ENCODE measurements around the gene GLTPD2. TPM values are rescaled to one million over a fixed set of nuclear protein-coding genes. Genes with fewer than 3 reads are reported as not detected.

GLTPD2 gene
- total RNA-seq, 1 experiment from 2014 or later: not detected

- H3K79me1 ChIP-seq (ENCODE audit: insufficient read depth, low read depth, low read length, poor library complexity, severe bottlenecking): no peaks in the 10 kb centered on the region
- H3K4me3 Mint-ChIP-seq: no peak overlapping the region; a peak in 1 of 5 replicates
- DNase-seq: no peak
- H3K27ac ChIP-seq (ENCODE audit: insufficient read length, low read depth, low read length): no peak overlapping the region
- H3K9ac ChIP-seq (ENCODE audit: extremely low read depth, insufficient read length, low read length): no peak overlapping the region
- H4K5ac ChIP-seq (ENCODE audit: insufficient read length, low read depth, low read length): no peak overlapping the region
- no peaks in the 10 kb centered on the region for H3K9me3 ChIP-seq (ENCODE audit: control insufficient read depth, low read depth, low read length)
- no peak overlapping the region; a peak in 1 of 7 replicates for H3K27ac Mint-ChIP-seq
- H3K4me2 ChIP-seq (ENCODE audit: insufficient read depth, insufficient read length, low read length): no peak overlapping the region
- no peaks in the 10 kb centered on the region for H3K9me3 Mint-ChIP-seq
- peaks cover 11% of the 10 kb centered on the region for H3K23me2 ChIP-seq (ENCODE audit: insufficient read length, low read depth, low read length, poor library complexity, severe bottlenecking)
- H3K23ac ChIP-seq (ENCODE audit: insufficient read length, low read depth, low read length): no peak overlapping the region
- no peak overlapping the region for H2AK5ac ChIP-seq (ENCODE audit: insufficient read length, low read length)
- H2BK120ac ChIP-seq (ENCODE audit: low read depth, low read length, poor library complexity, severe bottlenecking): no peak overlapping the region
- H2BK15ac ChIP-seq (ENCODE audit: low read depth, low read length): no peak overlapping the region
- H4K91ac ChIP-seq (ENCODE audit: insufficient read length, low read depth, low read length): no peak overlapping the region
- peaks cover 82% of the 10 kb centered on the region for H3K27me3 Mint-ChIP-seq (ENCODE audit: low read depth)
- no peak overlapping the region for H3K56ac ChIP-seq (ENCODE audit: insufficient read length, low read depth, low read length)
- no peak overlapping the region for H3T11ph ChIP-seq (ENCODE audit: low read length)
- H2BK12ac ChIP-seq (ENCODE audit: insufficient read length, low read depth, low read length): no peak overlapping the region
- peaks cover 35% of the 10 kb centered on the region for H3K27me3 ChIP-seq (ENCODE audit: insufficient read depth, low read length)
- H3K4me1 ChIP-seq (ENCODE audit: insufficient read depth, low read length): no peaks in the 10 kb centered on the region
- WGBS (ENCODE audit: extremely low coverage, insufficient read length, low lambda C conversion rate): no CpG with 5 or more reads among the region's 10 CpGs
- no peak overlapping the region for H2AFZ ChIP-seq (ENCODE audit: low read length)
- H3K79me2 ChIP-seq (ENCODE audit: insufficient read depth, low read length): no peaks in the 10 kb centered on the region
- peaks cover 26 to 32% of the 10 kb centered on the region in 2 experiments for H3K4me1 Mint-ChIP-seq
- peaks cover 0 to 3% (median 0%) of the 10 kb centered on the region in 3 experiments; a peak in 1 of 7 replicates for H3K36me3 Mint-ChIP-seq (ENCODE audit: insufficient read depth in 1 of 3, low read depth in 3 of 3)
- H3K14ac ChIP-seq (ENCODE audit: insufficient read depth, low read length): no peak overlapping the region
- no peak overlapping the region for H3K4ac ChIP-seq (ENCODE audit: low read depth, low read length)
- no peak overlapping the region for H4K8ac ChIP-seq (replicated peaks; ENCODE audit: insufficient read length, low read depth, low read length)
- TF ChIP-seq CTCF (conservative IDR thresholded peaks at IDR 0.05): no peak
- H3K18ac ChIP-seq (ENCODE audit: insufficient read length, low read depth, low read length): no peak overlapping the region
- no peak overlapping the region for H2BK5ac ChIP-seq (ENCODE audit: insufficient read length, low read length)
- no peaks in the 10 kb centered on the region for H4K20me1 ChIP-seq (ENCODE audit: control insufficient read depth, insufficient read depth, insufficient read length)
- H2BK20ac ChIP-seq (ENCODE audit: low read depth, low read length, poor library complexity, severe bottlenecking): no peak overlapping the region
Observed at GRCh38 chr17:4742629-4743028, 46.1 kb upstream of the GLTPD2 start.
